GM12878 (cell line): ENCODE measurements around the gene FARS2. TPM values are rescaled to one million over a fixed set of nuclear protein-coding genes. Genes with fewer than 3 reads are reported as not detected.

Experiments used
- ATAC-seq: fragments of 200-7000 bp; cut with Tn5 transposase; 3 replicates; pipeline ENCODE4 v1.9.1; 2020; ENCODE audit warnings: mild to moderate bottlenecking, moderate library complexity
- BruUV-seq: library from RNA; stranded (reverse); fragments of 400-500 nt; replicated peaks from 2 replicates; lab custom pipeline; 2021; lab: Mats Ljungman, UMichigan
- CTCF ChIA-PET: fragments of 300-600 bp; sonication (Branson Sonifier 250); formaldehyde crosslinking; extraction: SDS; loops from one replicate; lab custom pipeline; 2021; ENCODE audit warnings: inconsistent platforms; lab: Yijun Ruan, JAX
- POLR2A ChIA-PET: fragments of 350-600 bp; formaldehyde crosslinking; extraction: SDS; loops from one replicate; lab custom pipeline; 2021; ENCODE audit warnings: inconsistent platforms; lab: Charles Lee
- RAD21 ChIA-PET: fragments of 300-600 bp; sonication (Branson Sonifier 250); formaldehyde crosslinking; loops from one replicate; lab custom pipeline; 2023; ENCODE audit warnings: antibody characterized with exemption; ENCODE audit not compliant: unreplicated experiment; lab: Charles Lee
- SMC1A ChIA-PET: fragments of 300-600 bp; sonication (Branson Sonifier 250); formaldehyde crosslinking; loops from one replicate; lab custom pipeline; 2023; ENCODE audit not compliant: unreplicated experiment, uncharacterized antibody; lab: Charles Lee
- DNase-seq: peaks from one replicate; pipeline ENCODE4 v3.0.0-alpha.2; 2011; ENCODE audit warnings: low read depth, low spot score
- FAIRE-seq: peaks from 3 replicates; lab custom pipeline; 2011; peaks lifted over from hg19 to GRCh38; lab: Jason Lieb, UNC
- H2AFZ ChIP-seq: 2 replicates; pipeline ENCODE4 v1.6.0; 2011; ENCODE audit warnings: low read depth, low read length, control low read depth; ENCODE audit not compliant: control insufficient read depth
- H3K27ac ChIP-seq: 2 replicates; pipeline ENCODE4 v1.5.1; 2011; ENCODE audit warnings: control low read depth; ENCODE audit not compliant: control insufficient read depth, insufficient read depth
- H3K27me3 ChIP-seq, 2 experiments: replicated peaks in 1 of 2; 2 replicates each; pipeline versions ENCODE4 v1.6.0 to v1.6.1; 2011; ENCODE audit warnings: low read length in 1 of 2; ENCODE audit not compliant: control insufficient read depth in 2 of 2, insufficient read depth in 2 of 2
- H3K36me3 ChIP-seq, 2 experiments: 2 replicates each; pipeline ENCODE4 v1.5.1; 2011; ENCODE audit warnings: low read length in 1 of 2; ENCODE audit not compliant: control insufficient read depth in 2 of 2, insufficient read depth in 2 of 2
- H3K4me1 ChIP-seq: 2 replicates; pipeline ENCODE4 v1.6.1; 2011; ENCODE audit warnings: mild to moderate bottlenecking, low read length, moderate library complexity, mixed read lengths; ENCODE audit not compliant: control insufficient read depth, insufficient read depth
- H3K4me2 ChIP-seq: 2 replicates; pipeline ENCODE4 v1.6.0; 2011; ENCODE audit warnings: control low read depth; ENCODE audit not compliant: control insufficient read depth, insufficient read depth
- H3K4me3 ChIP-seq: fragments of 200-600 bp; sonication (generic); 2 replicates; pipeline ENCODE4 v1.5.1; 2016
- H3K79me2 ChIP-seq: 2 replicates; pipeline ENCODE4 v1.6.0; 2011; ENCODE audit warnings: low read length; ENCODE audit not compliant: control insufficient read depth, insufficient read depth
- H3K9ac ChIP-seq: 2 replicates; pipeline ENCODE4 v1.8.0; 2011; ENCODE audit warnings: low read length, control low read depth, mixed read lengths; ENCODE audit not compliant: control insufficient read depth, insufficient read depth
- H3K9me3 ChIP-seq: replicated peaks from 3 replicates; pipeline ENCODE4 v1.5.1; 2011; ENCODE audit warnings: mild to moderate bottlenecking, low read length; ENCODE audit not compliant: control insufficient read depth, insufficient read depth
- H4K20me1 ChIP-seq: 2 replicates; pipeline ENCODE4 v1.6.0; 2011; ENCODE audit not compliant: control insufficient read depth, insufficient read depth
- ELK1 ChIP-seq: IDR thresholded peaks from 2 replicates; pipeline ENCODE4 v1.6.1; 2012; ENCODE audit warnings: low read depth, low read length, improper control_type of control experiment
- ETV6 ChIP-seq, 2 experiments: fragments of 450-650 bp in 1 of 2; IDR thresholded peaks in 1 of 2; conservative IDR thresholded peaks in 1 of 2; 2 replicates each; pipeline ENCODE4 v1.6.1; 2014; ENCODE audit warnings: antibody characterized with exemption in 1 of 2, borderline replicate concordance in 1 of 2, low read depth in 1 of 2, mild to moderate bottlenecking in 1 of 2, moderate library complexity in 1 of 2
- NFIC ChIP-seq: IDR thresholded peaks from 2 replicates; pipeline ENCODE4 v1.6.1; 2012; ENCODE audit warnings: low read depth, mild to moderate bottlenecking, inconsistent platforms, low read length, moderate library complexity
- STAT1 ChIP-seq: fragments of 450-650 bp; conservative IDR thresholded peaks from 2 replicates; pipeline ENCODE4 v1.6.1; 2014; ENCODE audit warnings: antibody characterized with exemption, mild to moderate bottlenecking
- STAT3 ChIP-seq: IDR thresholded peaks from 2 replicates; pipeline ENCODE4 v1.6.1; 2011; ENCODE audit warnings: low read depth, low read length, improper control_type of control experiment
- TAF1 ChIP-seq: IDR thresholded peaks from 2 replicates; pipeline ENCODE4 v1.6.1; 2011; ENCODE audit warnings: mild to moderate bottlenecking, low read depth, low read length, borderline replicate concordance
- YY1 ChIP-seq: IDR thresholded peaks from 2 replicates; pipeline ENCODE4 v1.6.1; 2011; ENCODE audit warnings: low read depth, mild to moderate bottlenecking, low read length
- ZBTB11 ChIP-seq: fragments of 450-650 bp; formaldehyde crosslinking; IDR thresholded peaks from 2 replicates; pipeline ENCODE4 v1.5.0; 2022; ENCODE audit warnings: mild to moderate bottlenecking, missing genetic modification characterization
- WGBS: methylation state at CpG from one replicate; pipeline ENCODE4 v1.1.6; 2016; ENCODE audit warnings: low lambda C conversion rate; ENCODE audit not compliant: insufficient replicate concordance, insufficient coverage; ENCODE audit errors: missing lambda C conversion rate; 5-methylcytosine and 5-hydroxymethylcytosine counted together
- in situ Hi-C: fragments of 300-500 bp; cut with MboI; formaldehyde crosslinking; loops from 9 replicates; pipeline ENCODE4 v1.14.3; 2018; ENCODE audit warnings: mixed read lengths
- intact Hi-C: fragments of 100-400 bp; cut with micrococcal nuclease; formaldehyde crosslinking; loops from one replicate; pipeline ENCODE4 v1.14.2; 2022; ENCODE audit not compliant: unreplicated experiment
- polyA plus RNA-seq, 11 experiments: library from polyadenylated mRNA; depleted of rRNA in 4 of 11; unstranded in 6 of 11; stranded (reverse) in 5 of 11; fragments of >200 nt; fragmentation: Nextera tagmentation in 4 of 11; fragmentation: Illumina TruSeq in 1 of 11; extraction: Ambion mirVana in 4 of 11; extraction: Trizol in 1 of 11; gene quantifications; 1 replicate in 1 of 11; 2 replicates in 10 of 11; pipeline versions ENCODE4 v1.2.1 to v1.2.3, GENCODE V29; 2011 to 2016; ENCODE audit warnings: inconsistent platforms in 2 of 11, missing spikeins in 2 of 11, low read depth in 1 of 11
- total RNA-seq, 4 experiments: library from RNA; depleted of rRNA in 3 of 4; stranded (reverse); fragments of >200 nt in 3 of 4; fragmentation: Illumina TruSeq in 1 of 4; extraction: Trizol in 1 of 4; gene quantifications; 2 replicates each; pipeline versions ENCODE4 v1.2.1 to v1.2.3, GENCODE V29; 2013 to 2021

The FARS2 gene
- total and polyA plus RNA-seq, 10 of the 15 experiments (the other 5 are each of a cell fraction or from before 2014, with no cell fraction given): 16.8 to 46.7 (median 25.6) TPM

- ChIA-PET POLR2A (no interaction called here), CTCF (interaction anchor here (1.2 to 2.3 kb wide), 5 partner anchors 9 to 202 kb away, joined by 3 to 13 read pairs (median 6); no protein-coding TSS in a partner anchor), RAD21 (interaction anchor here (1.3 to 2.6 kb wide), 2 partner anchors 52 to 200 kb away, joined by 6 to 15 read pairs; no protein-coding TSS in a partner anchor), SMC1A (interaction anchor here (1.2 to 1.5 kb wide), 3 partner anchors 24 to 201 kb away, joined by 3 to 5 read pairs (median 3); no protein-coding TSS in a partner anchor)
- in situ Hi-C loops: no loop called here
- Histone ChIP-seq H3K27me3 (no peaks in the 10 kb centered on the region), H3K9me3 (no peaks in the 10 kb centered on the region), H3K36me3 (no peaks in the 10 kb centered on the region)
- ATAC-seq: no peak
- intact Hi-C loops: no loop called here
- TF ChIP-seq ETV6 (conservative IDR thresholded peaks at IDR 0.05 in 1 of 2, IDR thresholded peaks at IDR 0.05 in 1 of 2; ENCODE audit: borderline replicate concordance in 1 of 2, low read depth in 1 of 2): peak in 1 of 2 experiments; percentile 8; a peak in 1 of 4 replicates
- no peak for TF ChIP-seq STAT3
- TF ChIP-seq ELK1: no peak
- TF ChIP-seq STAT1: no peak
- no peak for TF ChIP-seq TAF1
- 0 out of 2 replicates have a peak, but pooled peaks have one; percentile 31 for TF ChIP-seq NFIC
- no peak for TF ChIP-seq YY1
- TF ChIP-seq ZBTB11 (CRISPR knock-in tag): no peak
- TF ChIP-seq, all 136 proteins: peak for 2
- H3K4me1 ChIP-seq: peaks cover 7% of the 10 kb centered on the region
- no peaks in the 10 kb centered on the region for H3K79me2 ChIP-seq
- H2AFZ ChIP-seq: no peak overlapping the region; the same call in 1 of the 2 replicates
- DNase-seq (no peak), FAIRE-seq (no peak)
- no peak overlapping the region for H3K27ac ChIP-seq
- WGBS: 86% methylated on average over 22 of the region's 22 CpGs
- no peak overlapping the region for H3K9ac ChIP-seq
- H4K20me1 ChIP-seq: no peaks in the 10 kb centered on the region
- no peak overlapping the region for H3K4me2 ChIP-seq
- H3K4me3 ChIP-seq: no peak overlapping the region
- BruUV-seq: no TSS peak
These were observed 410.6 kb downstream of the FARS2 start for GRCh38 chr6:5671601-5672559.
